ENCODE measurements around the gene SOX6.

SOX6 gene

DNA sequence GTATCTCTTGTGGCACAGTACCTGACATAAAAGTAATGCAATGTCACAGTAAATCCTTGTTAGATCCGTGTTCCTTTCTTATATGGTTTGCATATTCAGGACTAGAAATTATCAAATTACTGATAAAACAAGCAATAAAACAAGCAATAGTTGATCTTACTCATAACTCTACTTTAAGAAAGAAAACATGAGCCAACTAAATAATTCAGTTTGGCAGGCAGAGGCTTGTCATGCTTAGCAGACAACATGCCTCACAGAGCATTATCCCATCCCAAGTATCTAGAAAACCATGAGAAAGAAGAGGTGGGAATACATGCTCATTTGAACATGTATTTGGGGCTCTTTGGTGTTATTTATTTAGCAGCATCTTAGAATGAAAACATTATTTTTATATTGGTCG, 241.9 kb downstream of the SOX6 start:
- no peak overlapping the region for H3K27ac ChIP-seq (ENCODE audit: insufficient read depth in 1 of 2, low read depth in 1 of 2, low read length in 2 of 2, poor library complexity in 1 of 2, severe bottlenecking in 2 of 2)
- ChIA-PET POLR2A (no interaction called here), CTCF (no interaction called here)
- no peak for DNase-seq
- no peak overlapping the region for H3K4me3 ChIP-seq (ENCODE audit: control insufficient read depth in 1 of 7, extremely low read depth in 1 of 7, insufficient read depth in 4 of 7, low read depth in 2 of 7, low read length in 6 of 7)
- no peaks in the 10 kb centered on the region for H3K4me1 ChIP-seq (ENCODE audit: control extremely low read depth in 1 of 4, control insufficient read depth in 4 of 4, insufficient read depth in 4 of 4, low read length in 3 of 4)
- H3K9me3 ChIP-seq (ENCODE audit: control extremely low read depth in 1 of 5, control insufficient read depth in 4 of 5, insufficient read depth in 2 of 5, low read depth in 1 of 5, low read length in 4 of 5): no peaks in the 10 kb centered on the region
- no CpG with 5 or more reads among the region's 2 CpGs for WGBS (ENCODE audit: insufficient coverage)
- H3K36me3 ChIP-seq (ENCODE audit: control insufficient read depth in 4 of 4, insufficient read depth in 4 of 4, low read length in 3 of 4): no peaks in the 10 kb centered on the region
- H3K27me3 ChIP-seq (replicated peaks in 2 of 5; ENCODE audit: control insufficient read depth in 4 of 5, insufficient read depth in 5 of 5, low read length in 4 of 5): no peaks in the 10 kb centered on the region

DNA sequence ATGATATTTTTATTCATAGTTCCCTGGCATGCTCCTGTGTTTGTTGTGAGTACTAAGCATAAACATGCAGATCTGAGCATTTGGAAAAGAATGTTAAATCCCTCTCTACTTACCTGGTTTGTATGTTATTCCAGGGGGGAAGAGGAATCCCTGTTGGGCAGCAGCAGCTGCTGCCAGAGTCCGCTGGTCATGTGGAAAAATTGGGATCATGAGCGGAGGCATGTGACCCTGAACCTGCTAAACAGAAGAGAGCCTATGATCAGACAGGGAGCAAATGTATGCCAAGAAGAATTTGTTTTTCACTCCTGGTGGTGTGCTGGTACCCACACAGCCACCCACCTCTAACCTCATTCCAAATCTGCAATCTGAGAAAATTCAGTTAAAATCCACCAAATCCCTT, 244.7 kb downstream of the SOX6 start:
- CTCF ChIA-PET: interaction anchor here (0.9 kb wide), 1 partner anchor 292 kb away, joined by 3 read pairs; no protein-coding TSS in a partner anchor
- Histone ChIP-seq H3K4me1 (ENCODE audit: control extremely low read depth in 1 of 4, control insufficient read depth in 4 of 4, insufficient read depth in 4 of 4, low read length in 3 of 4) (no peaks in the 10 kb centered on the region), H3K27me3 (replicated peaks in 2 of 5; ENCODE audit: control insufficient read depth in 4 of 5, insufficient read depth in 5 of 5, low read length in 4 of 5) (no peaks in the 10 kb centered on the region), H3K9me3 (ENCODE audit: control extremely low read depth in 1 of 5, control insufficient read depth in 4 of 5, insufficient read depth in 2 of 5, low read depth in 1 of 5, low read length in 4 of 5) (peaks cover 0 to 2% (median 0%) of the 10 kb centered on the region in 5 experiments), H3K36me3 (ENCODE audit: control insufficient read depth in 4 of 4, insufficient read depth in 4 of 4, low read length in 3 of 4) (no peaks in the 10 kb centered on the region), H3K27ac (ENCODE audit: insufficient read depth in 1 of 2, low read depth in 1 of 2, low read length in 2 of 2, poor library complexity in 1 of 2, severe bottlenecking in 2 of 2) (no peak overlapping the region), H3K4me3 (ENCODE audit: control insufficient read depth in 1 of 7, extremely low read depth in 1 of 7, insufficient read depth in 4 of 7, low read depth in 2 of 7, low read length in 6 of 7) (no peak overlapping the region)
- WGBS (ENCODE audit: insufficient coverage): 100% methylated on average over 1 of the region's 2 CpGs
- POLR2A ChIA-PET: no interaction called here
- no peak for DNase-seq

DNA sequence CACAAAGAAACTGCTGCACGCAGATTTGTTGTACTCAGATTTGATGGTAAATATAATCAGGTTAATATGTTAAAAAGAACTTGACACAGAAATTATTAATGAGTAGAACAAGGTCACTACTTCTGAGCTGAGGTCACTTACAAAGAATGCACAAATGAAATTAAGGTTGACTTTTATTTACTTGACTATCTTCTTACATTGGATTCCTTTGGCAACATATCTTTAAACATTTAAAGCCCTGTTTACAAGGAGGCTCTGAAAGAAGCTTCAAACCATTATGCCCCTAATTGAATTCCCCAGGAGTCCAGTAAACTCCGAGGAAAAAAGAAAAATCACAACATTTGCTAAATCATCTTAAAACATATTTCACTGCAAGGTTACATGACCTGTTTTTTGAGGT, 245.5 kb downstream of the SOX6 start:
- Histone ChIP-seq H3K36me3 (ENCODE audit: control insufficient read depth in 4 of 4, insufficient read depth in 4 of 4, low read length in 3 of 4) (no peaks in the 10 kb centered on the region), H3K4me3 (ENCODE audit: control insufficient read depth in 1 of 7, extremely low read depth in 1 of 7, insufficient read depth in 4 of 7, low read depth in 2 of 7, low read length in 6 of 7) (no peak overlapping the region), H3K9me3 (ENCODE audit: control extremely low read depth in 1 of 5, control insufficient read depth in 4 of 5, insufficient read depth in 2 of 5, low read depth in 1 of 5, low read length in 4 of 5) (peaks cover 0 to 2% (median 0%) of the 10 kb centered on the region in 5 experiments), H3K27me3 (replicated peaks in 2 of 5; ENCODE audit: control insufficient read depth in 4 of 5, insufficient read depth in 5 of 5, low read length in 4 of 5) (no peaks in the 10 kb centered on the region), H3K4me1 (ENCODE audit: control extremely low read depth in 1 of 4, control insufficient read depth in 4 of 4, insufficient read depth in 4 of 4, low read length in 3 of 4) (no peaks in the 10 kb centered on the region), H3K27ac (ENCODE audit: insufficient read depth in 1 of 2, low read depth in 1 of 2, low read length in 2 of 2, poor library complexity in 1 of 2, severe bottlenecking in 2 of 2) (no peak overlapping the region)
- no peak for DNase-seq
- POLR2A ChIA-PET: no interaction called here
- whole genome bisulfite sequencing (ENCODE audit: insufficient coverage): no CpG with 5 or more reads among the region's 2 CpGs
- CTCF ChIA-PET: interaction anchor here (0.9 kb wide), 1 partner anchor 291 kb away, joined by 3 read pairs; no protein-coding TSS in a partner anchor

DNA sequence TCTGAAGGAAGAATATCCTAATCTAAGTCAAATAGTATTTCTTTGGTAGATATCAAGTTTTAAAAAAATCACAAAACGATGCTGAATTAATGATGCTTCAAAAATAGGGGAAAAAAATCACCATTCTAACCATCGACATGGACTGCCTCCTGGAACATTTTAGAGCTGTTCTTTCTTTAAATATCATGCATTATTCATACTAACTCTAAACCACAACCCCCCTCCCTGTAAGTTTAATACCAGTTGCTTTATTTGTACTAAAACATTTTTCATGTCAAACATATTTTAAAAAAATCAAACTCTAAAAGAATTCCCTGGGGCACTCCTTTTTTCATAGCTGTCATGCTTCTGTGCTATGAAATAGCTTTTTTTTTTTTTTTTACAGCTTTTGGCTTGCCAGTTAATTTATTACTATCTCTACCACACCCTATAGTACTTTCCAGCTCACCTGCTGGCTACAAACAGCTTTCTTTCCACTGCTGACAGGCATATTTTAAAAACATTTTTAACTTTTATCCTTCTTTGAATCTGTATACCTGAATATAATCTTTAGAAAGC, 256.9 kb downstream of the SOX6 start:
- 73% methylated on average over 2 of the region's 2 CpGs for WGBS (ENCODE audit: insufficient coverage)
- no peaks in the 10 kb centered on the region for H3K36me3 ChIP-seq (ENCODE audit: control insufficient read depth in 4 of 4, insufficient read depth in 4 of 4, low read length in 3 of 4)
- H3K27me3 ChIP-seq (replicated peaks in 2 of 5; ENCODE audit: control insufficient read depth in 4 of 5, insufficient read depth in 5 of 5, low read length in 4 of 5): no peaks in the 10 kb centered on the region
- no peak overlapping the region for H3K4me3 ChIP-seq (ENCODE audit: control insufficient read depth in 1 of 7, extremely low read depth in 1 of 7, insufficient read depth in 4 of 7, low read depth in 2 of 7, low read length in 6 of 7)
- no peak overlapping the region for H3K27ac ChIP-seq (ENCODE audit: insufficient read depth in 1 of 2, low read depth in 1 of 2, low read length in 2 of 2, poor library complexity in 1 of 2, severe bottlenecking in 2 of 2)
- no peak for DNase-seq
- no peaks in the 10 kb centered on the region for H3K9me3 ChIP-seq (ENCODE audit: control extremely low read depth in 1 of 5, control insufficient read depth in 4 of 5, insufficient read depth in 2 of 5, low read depth in 1 of 5, low read length in 4 of 5)
- CTCF ChIA-PET: no interaction called here
- POLR2A ChIA-PET: no interaction called here
- H3K4me1 ChIP-seq (ENCODE audit: control extremely low read depth in 1 of 4, control insufficient read depth in 4 of 4, insufficient read depth in 4 of 4, low read length in 3 of 4): no peaks in the 10 kb centered on the region

DNA sequence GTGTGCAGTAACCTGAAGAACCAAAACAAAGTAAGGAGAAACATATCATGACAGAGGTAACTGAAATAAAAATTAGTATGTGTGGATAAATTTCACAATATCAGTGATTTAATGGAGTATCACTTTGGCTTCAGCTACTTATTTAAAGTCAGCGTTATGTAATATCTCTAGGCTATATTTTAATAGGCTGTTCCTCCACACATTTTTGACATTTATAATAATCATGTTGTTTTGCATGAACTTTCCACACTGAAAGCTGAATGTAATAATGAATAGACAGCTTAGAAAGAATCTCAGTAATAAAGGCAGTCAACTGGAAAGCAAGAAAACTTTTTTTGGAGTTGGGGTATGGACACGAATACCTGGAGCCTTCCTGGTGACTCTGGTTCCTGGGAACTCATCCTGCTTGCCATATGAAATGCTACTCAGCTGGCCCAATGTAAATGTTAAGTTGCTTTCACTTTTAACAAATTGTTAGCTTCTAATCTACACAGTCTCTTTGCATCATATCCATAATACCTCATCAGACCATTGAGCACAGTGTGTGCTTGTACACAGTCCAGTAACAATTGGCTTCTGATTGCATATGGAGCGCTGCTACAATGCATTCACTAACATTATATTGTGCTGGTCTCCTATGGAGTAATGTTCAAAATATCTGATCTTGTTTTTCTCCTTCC, 257.7 kb downstream of the SOX6 start:
- H3K9me3 ChIP-seq (ENCODE audit: control extremely low read depth in 1 of 5, control insufficient read depth in 4 of 5, insufficient read depth in 2 of 5, low read depth in 1 of 5, low read length in 4 of 5): no peaks in the 10 kb centered on the region
- no peak for DNase-seq
- H3K36me3 ChIP-seq (ENCODE audit: control insufficient read depth in 4 of 4, insufficient read depth in 4 of 4, low read length in 3 of 4): no peaks in the 10 kb centered on the region
- 85% methylated on average over 1 of the region's 3 CpGs for WGBS (ENCODE audit: insufficient coverage)
- ChIA-PET CTCF (interaction anchor here (0.8 kb wide), 1 partner anchor 26 kb away, joined by 3 read pairs; no protein-coding TSS in a partner anchor), POLR2A (no interaction called here)
- H3K4me1 ChIP-seq (ENCODE audit: control extremely low read depth in 1 of 4, control insufficient read depth in 4 of 4, insufficient read depth in 4 of 4, low read length in 3 of 4): no peaks in the 10 kb centered on the region
- no peaks in the 10 kb centered on the region for H3K27me3 ChIP-seq (replicated peaks in 2 of 5; ENCODE audit: control insufficient read depth in 4 of 5, insufficient read depth in 5 of 5, low read length in 4 of 5)
- no peak overlapping the region for H3K4me3 ChIP-seq (ENCODE audit: control insufficient read depth in 1 of 7, extremely low read depth in 1 of 7, insufficient read depth in 4 of 7, low read depth in 2 of 7, low read length in 6 of 7)
- H3K27ac ChIP-seq (ENCODE audit: insufficient read depth in 1 of 2, low read depth in 1 of 2, low read length in 2 of 2, poor library complexity in 1 of 2, severe bottlenecking in 2 of 2): no peak overlapping the region

DNA sequence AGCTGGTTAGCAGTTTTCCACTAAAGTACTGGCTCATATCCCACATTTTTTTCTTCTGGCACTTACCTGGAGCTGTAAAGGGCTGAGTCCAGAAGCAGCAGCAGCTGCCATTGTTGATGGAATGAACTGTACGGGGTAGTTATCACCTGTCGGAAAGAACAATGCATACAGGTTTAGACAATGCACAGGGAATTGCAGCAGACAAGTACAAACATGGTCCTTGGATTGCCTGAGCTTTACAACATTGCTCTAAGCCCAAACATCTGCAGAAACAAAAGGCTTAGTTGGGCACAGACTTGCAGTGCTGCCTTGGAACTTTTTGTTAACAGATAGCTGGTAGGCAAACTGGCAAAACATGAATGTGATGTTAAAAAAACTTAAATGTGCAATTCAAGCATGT, 258.8 kb downstream of the SOX6 start:
- Histone ChIP-seq H3K36me3 (ENCODE audit: control insufficient read depth in 4 of 4, insufficient read depth in 4 of 4, low read length in 3 of 4) (no peaks in the 10 kb centered on the region), H3K27me3 (replicated peaks in 2 of 5; ENCODE audit: control insufficient read depth in 4 of 5, insufficient read depth in 5 of 5, low read length in 4 of 5) (no peaks in the 10 kb centered on the region), H3K4me3 (ENCODE audit: control insufficient read depth in 1 of 7, extremely low read depth in 1 of 7, insufficient read depth in 4 of 7, low read depth in 2 of 7, low read length in 6 of 7) (no peak overlapping the region), H3K27ac (ENCODE audit: insufficient read depth in 1 of 2, low read depth in 1 of 2, low read length in 2 of 2, poor library complexity in 1 of 2, severe bottlenecking in 2 of 2) (no peak overlapping the region), H3K9me3 (ENCODE audit: control extremely low read depth in 1 of 5, control insufficient read depth in 4 of 5, insufficient read depth in 2 of 5, low read depth in 1 of 5, low read length in 4 of 5) (no peaks in the 10 kb centered on the region), H3K4me1 (ENCODE audit: control extremely low read depth in 1 of 4, control insufficient read depth in 4 of 4, insufficient read depth in 4 of 4, low read length in 3 of 4) (no peaks in the 10 kb centered on the region)
- 96% methylated on average over 2 of the region's 2 CpGs for WGBS (ENCODE audit: insufficient coverage)
- ChIA-PET CTCF (interaction anchor here (0.8 kb wide), 1 partner anchor 25 kb away, joined by 3 read pairs; no protein-coding TSS in a partner anchor), POLR2A (no interaction called here)
- DNase-seq: no peak

DNA sequence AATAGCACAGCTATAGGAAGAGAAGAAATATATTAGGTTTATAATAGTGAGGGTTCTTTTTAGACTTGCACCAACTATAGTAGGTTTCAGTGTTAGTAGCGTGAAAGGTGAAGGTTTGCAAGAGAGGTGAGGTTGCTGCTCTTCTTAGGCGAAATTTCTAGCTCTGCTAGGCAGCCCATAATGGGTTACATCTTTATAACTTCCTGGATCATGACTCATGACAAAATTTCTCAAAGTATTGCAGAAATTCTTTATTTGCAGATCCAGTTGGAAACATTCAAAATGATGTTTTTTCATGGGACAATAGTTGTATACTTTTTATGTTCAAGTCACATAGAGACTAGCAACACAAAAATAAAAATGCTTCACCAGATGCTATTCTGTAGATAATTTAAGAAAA, 260.0 kb downstream of the SOX6 start:
- H3K27me3 ChIP-seq (replicated peaks in 2 of 5; ENCODE audit: control insufficient read depth in 4 of 5, insufficient read depth in 5 of 5, low read length in 4 of 5): no peaks in the 10 kb centered on the region
- ChIA-PET POLR2A (no interaction called here), CTCF (interaction anchor here (1.4 kb wide), 1 partner anchor 10 kb away, joined by 4 read pairs; no protein-coding TSS in a partner anchor)
- no peaks in the 10 kb centered on the region for H3K9me3 ChIP-seq (ENCODE audit: control extremely low read depth in 1 of 5, control insufficient read depth in 4 of 5, insufficient read depth in 2 of 5, low read depth in 1 of 5, low read length in 4 of 5)
- H3K27ac ChIP-seq (ENCODE audit: insufficient read depth in 1 of 2, low read depth in 1 of 2, low read length in 2 of 2, poor library complexity in 1 of 2, severe bottlenecking in 2 of 2): no peak overlapping the region
- 100% methylated on average over 2 of the region's 2 CpGs for WGBS (ENCODE audit: insufficient coverage)
- DNase-seq: no peak
- no peak overlapping the region for H3K4me3 ChIP-seq (ENCODE audit: control insufficient read depth in 1 of 7, extremely low read depth in 1 of 7, insufficient read depth in 4 of 7, low read depth in 2 of 7, low read length in 6 of 7)
- H3K36me3 ChIP-seq (ENCODE audit: control insufficient read depth in 4 of 4, insufficient read depth in 4 of 4, low read length in 3 of 4): no peaks in the 10 kb centered on the region
- H3K4me1 ChIP-seq (ENCODE audit: control extremely low read depth in 1 of 4, control insufficient read depth in 4 of 4, insufficient read depth in 4 of 4, low read length in 3 of 4): no peaks in the 10 kb centered on the region
